IMR-90 (cell line): ENCODE measurements around the gene KIF1B. TPM values are rescaled to one million over a fixed set of nuclear protein-coding genes. Genes with fewer than 3 reads are reported as not detected.
A peak's percentile ranks its signal among the peaks of the same experiment; 100 is the strongest.

Experiments
- ATAC-seq: fragments of 200-7000 bp; cut with Tn5 transposase; 2 replicates; pipeline ENCODE4 v1.9.1; 2020; ENCODE audit warnings: low read depth, mild to moderate bottlenecking, moderate library complexity
- BruUV-seq: library from RNA; stranded (reverse); fragments of 400-500 nt; replicated peaks from 2 replicates; lab custom pipeline; 2021; lab: Mats Ljungman, UMichigan
- CTCF ChIA-PET: fragments of 300-600 bp; formaldehyde crosslinking; extraction: SDS; loops from one replicate; lab custom pipeline; 2021; ENCODE audit warnings: antibody characterized with exemption; lab: Yijun Ruan, JAX
- POLR2A ChIA-PET: fragments of 300-600 bp; sonication (Branson Sonifier 250); formaldehyde crosslinking; loops from one replicate; lab custom pipeline; 2022; ENCODE audit warnings: antibody characterized with exemption; ENCODE audit not compliant: unreplicated experiment; lab: Charles Lee
- DNase-seq: peaks from one replicate; pipeline ENCODE4 v3.0.0; 2013
- H2AFZ ChIP-seq: replicated peaks from 2 replicates; pipeline ENCODE3; 2013; ENCODE audit warnings: low read length, mild to moderate bottlenecking; ENCODE audit not compliant: poor library complexity
- H2AK5ac ChIP-seq: 2 replicates; pipeline ENCODE4 v1.6.1; 2013; ENCODE audit warnings: low read depth, low read length, inconsistent platforms
- H2AK9ac ChIP-seq: replicated peaks from 2 replicates; pipeline ENCODE3; 2013; ENCODE audit warnings: mild to moderate bottlenecking, low read depth, low read length, moderate library complexity; ENCODE audit not compliant: poor library complexity
- H2BK120ac ChIP-seq: 2 replicates; pipeline ENCODE4 v1.6.1; 2013; ENCODE audit warnings: low read depth, low read length, inconsistent platforms
- H2BK15ac ChIP-seq: 3 replicates; pipeline ENCODE4 v1.6.1; 2013; ENCODE audit warnings: low read depth, low read length, inconsistent platforms
- H2BK20ac ChIP-seq: 2 replicates; pipeline ENCODE4 v1.6.1; 2013; ENCODE audit warnings: low read depth, mild to moderate bottlenecking, inconsistent platforms, low read length, moderate library complexity
- H2BK5ac ChIP-seq: 2 replicates; pipeline ENCODE4 v1.6.1; 2013; ENCODE audit warnings: mild to moderate bottlenecking, low read depth, low read length, inconsistent platforms; ENCODE audit not compliant: poor library complexity, severe bottlenecking
- H3K14ac ChIP-seq: replicated peaks from 2 replicates; pipeline ENCODE4 v1.6.1; 2013; ENCODE audit warnings: low read depth, low read length, inconsistent platforms
- H3K18ac ChIP-seq: 2 replicates; pipeline ENCODE4 v1.6.1; 2013; ENCODE audit warnings: low read depth, low read length, control low read depth
- H3K23ac ChIP-seq: 2 replicates; pipeline ENCODE4 v1.6.1; 2013; ENCODE audit warnings: low read depth, low read length, inconsistent platforms
- H3K27ac ChIP-seq: 2 replicates; pipeline ENCODE4 v1.5.1; 2013; ENCODE audit warnings: mild to moderate bottlenecking, control low read depth, low read length; ENCODE audit not compliant: insufficient read depth
- H3K27me3 ChIP-seq: 2 replicates; pipeline ENCODE4 v1.6.1; 2013; ENCODE audit warnings: low read length; ENCODE audit not compliant: control insufficient read depth, insufficient read depth
- H3K36me3 ChIP-seq: 2 replicates; pipeline ENCODE4 v1.6.1; 2013; ENCODE audit warnings: low read length, mixed read lengths; ENCODE audit not compliant: control insufficient read depth, insufficient read depth
- H3K4ac ChIP-seq: 2 replicates; pipeline ENCODE4 v1.6.1; 2013; ENCODE audit warnings: low read depth, low read length, inconsistent platforms
- H3K4me1 ChIP-seq: 2 replicates; pipeline ENCODE4 v1.6.1; 2013; ENCODE audit warnings: low read length, mixed read lengths; ENCODE audit not compliant: control insufficient read depth, insufficient read depth
- H3K4me2 ChIP-seq: 2 replicates; pipeline ENCODE4 v1.6.1; 2013; ENCODE audit warnings: low read depth, mild to moderate bottlenecking, control low read depth, low read length, moderate library complexity
- H3K4me3 ChIP-seq: 2 replicates; pipeline ENCODE4 v1.5.1; 2013; ENCODE audit warnings: low read depth, mild to moderate bottlenecking, control low read depth, low read length, moderate library complexity; ENCODE audit not compliant: insufficient read depth
- H3K56ac ChIP-seq: 2 replicates; pipeline ENCODE4 v1.6.1; 2013; ENCODE audit warnings: low read length, inconsistent platforms; ENCODE audit not compliant: insufficient read depth; ENCODE audit errors: extremely low read depth
- H3K79me1 ChIP-seq, 2 experiments: 2 replicates each; pipeline ENCODE4 v1.6.1; 2013; ENCODE audit warnings: low read length in 2 of 2, inconsistent platforms in 1 of 2, low read depth in 1 of 2
- H3K9ac ChIP-seq: 2 replicates; pipeline ENCODE4 v1.6.1; 2013; ENCODE audit warnings: low read depth, low read length, control low read depth
- H3K9me1 ChIP-seq: 2 replicates; pipeline ENCODE4 v1.6.1; 2013; ENCODE audit warnings: low read length, inconsistent platforms; ENCODE audit not compliant: insufficient read depth
- H3K9me3 ChIP-seq: 2 replicates; pipeline ENCODE4 v1.6.1; 2013; ENCODE audit warnings: low read length; ENCODE audit not compliant: control insufficient read depth, insufficient read depth
- H4K20me1 ChIP-seq: 2 replicates; pipeline ENCODE4 v1.6.1; 2013; ENCODE audit warnings: low read length, inconsistent platforms; ENCODE audit not compliant: insufficient read depth
- H4K5ac ChIP-seq: 2 replicates; pipeline ENCODE4 v1.6.1; 2013; ENCODE audit warnings: mild to moderate bottlenecking, low read depth, low read length, control low read depth
- H4K8ac ChIP-seq, 2 experiments: 2 replicates each; pipeline ENCODE4 v1.6.1; 2013; ENCODE audit warnings: low read depth in 2 of 2, low read length in 2 of 2, control low read depth in 1 of 2, inconsistent platforms in 1 of 2
- H4K91ac ChIP-seq: 2 replicates; pipeline ENCODE4 v1.6.1; 2013; ENCODE audit warnings: low read depth, low read length, inconsistent platforms; ENCODE audit not compliant: insufficient read depth
- BHLHE40 ChIP-seq: fragments of 150-350 bp; IDR thresholded peaks from 2 replicates; pipeline ENCODE4 v1.6.1; 2016; ENCODE audit warnings: mild to moderate bottlenecking, low read depth, low read length
- CEBPB ChIP-seq: IDR thresholded peaks from 2 replicates; pipeline ENCODE4 v1.6.1; 2012; ENCODE audit warnings: low read depth, low read length, improper control_type of control experiment
- CHD1 ChIP-seq: IDR thresholded peaks from 2 replicates; pipeline ENCODE4 v1.6.1; 2012; ENCODE audit warnings: low read depth, low read length, improper control_type of control experiment
- FOS ChIP-seq: fragments of 150-350 bp; IDR thresholded peaks from 2 replicates; pipeline ENCODE4 v1.6.1; 2016; ENCODE audit warnings: low read depth, low read length
- MAFK ChIP-seq: IDR thresholded peaks from 2 replicates; pipeline ENCODE4 v1.6.1; 2012; ENCODE audit warnings: low read depth, low read length, improper control_type of control experiment
- MXI1 ChIP-seq: IDR thresholded peaks from 2 replicates; pipeline ENCODE4 v1.6.1; 2012; ENCODE audit warnings: low read depth, mild to moderate bottlenecking, low read length, moderate library complexity, borderline replicate concordance
- NFE2L2 ChIP-seq: fragments of 150-350 bp; IDR thresholded peaks from 2 replicates; pipeline ENCODE4 v1.6.1; 2016; ENCODE audit warnings: low read depth, mild to moderate bottlenecking, low read length
- POLR2A ChIP-seq: IDR thresholded peaks from 2 replicates; pipeline ENCODE4 v1.6.1; 2012; ENCODE audit warnings: mild to moderate bottlenecking, low read depth, low read length
- RAD21 ChIP-seq: IDR thresholded peaks from 2 replicates; pipeline ENCODE4 v1.6.1; 2012; ENCODE audit warnings: low read length, improper control_type of control experiment
- RCOR1 ChIP-seq: IDR thresholded peaks from 2 replicates; pipeline ENCODE4 v1.6.1; 2012; ENCODE audit warnings: mild to moderate bottlenecking, low read length, improper control_type of control experiment; ENCODE audit not compliant: insufficient replicate concordance
- RFX5 ChIP-seq: IDR thresholded peaks from 2 replicates; pipeline ENCODE4 v1.8.0; 2012; ENCODE audit warnings: low read depth, mild to moderate bottlenecking, low read length, moderate library complexity
- SMC3 ChIP-seq: fragments of 150-350 bp; IDR thresholded peaks from 2 replicates; pipeline ENCODE4 v1.6.1; 2016; ENCODE audit warnings: low read depth, mild to moderate bottlenecking, antibody characterized with exemption, low read length, moderate library complexity
- WGBS, 2 experiments: methylation state at CpG; one replicate each; pipeline versions ENCODE4 v1.1.5 to v1.1.7; 2013; ENCODE audit warnings: missing lambda C conversion rate in 2 of 2; ENCODE audit not compliant: insufficient read length in 1 of 2; ENCODE audit errors: extremely low coverage in 2 of 2; 5-methylcytosine and 5-hydroxymethylcytosine counted together
- dilution Hi-C: fragments of 300-500 bp; cut with HindIII; formaldehyde crosslinking; loops from one replicate; pipeline ENCODE4 v1.14.3; 2018; ENCODE audit warnings: low sequenced_read_pairs; ENCODE audit not compliant: unreplicated experiment
- in situ Hi-C: fragments of 300-500 bp; cut with MboI; formaldehyde crosslinking; loops from 3 replicates; pipeline ENCODE4 v1.14.3; 2019; ENCODE audit warnings: low sequenced_read_pairs, inconsistent platforms, mixed read lengths
- intact Hi-C: fragments of 100-400 bp; cut with micrococcal nuclease; formaldehyde crosslinking; loops from 2 replicates; pipeline ENCODE4 v1.10.0; 2022
- polyA plus RNA-seq, 3 experiments: library from polyadenylated mRNA; depleted of rRNA; stranded (reverse); fragments of >200 nt; gene quantifications; 2 replicates each; pipeline ENCODE4 v1.2.3, GENCODE V29; 2012; ENCODE audit warnings: low replicate concordance in 1 of 3
- total RNA-seq: library from RNA; depleted of rRNA; stranded (reverse); fragments of >200 nt; gene quantifications from 2 replicates; pipeline ENCODE4 v1.2.3, GENCODE V29; 2012
- TF ChIP-seq, protein P1 (sequence below): conservative IDR thresholded peaks from 2 replicates; pipeline ENCODE4 v1.5.1; 2012; ENCODE audit warnings: mild to moderate bottlenecking, low read depth, low read length, improper control_type of control experiment

The KIF1B gene
- total and polyA plus RNA-seq, 2 of the 4 experiments (the other 2 are of a cell fraction), result 13.0 to 21.1 TPM

DNA sequence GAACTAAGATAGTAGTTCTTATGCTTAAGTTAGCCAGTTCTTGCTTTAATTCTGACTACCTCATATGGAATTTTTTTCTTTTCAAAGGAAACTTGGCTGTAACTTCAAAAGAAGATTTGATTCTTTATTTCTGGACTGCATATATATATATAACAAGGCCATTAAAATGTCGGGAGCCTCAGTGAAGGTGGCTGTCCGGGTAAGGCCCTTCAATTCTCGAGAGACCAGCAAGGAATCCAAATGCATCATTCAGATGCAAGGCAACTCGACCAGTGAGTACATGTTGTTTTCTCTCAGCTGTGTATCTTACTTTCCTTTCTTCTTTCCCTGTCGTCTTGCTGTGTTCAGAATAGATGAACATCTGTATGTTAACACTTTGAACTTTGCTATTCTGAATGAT, 21.8 kb downstream of the KIF1B start:
- dilution Hi-C loops, result no loop called here
- Histone ChIP-seq H3K23ac (no peak overlapping the region), H2AK5ac (no peak overlapping the region), H3K4me3 (no peak overlapping the region), H3K9me1 (peaks cover 2% of the 10 kb centered on the region), H2BK5ac (no peak overlapping the region), H2BK120ac (no peak overlapping the region), H3K14ac (no peak overlapping the region), H3K9me3 (no peaks in the 10 kb centered on the region), H3K56ac (no peak overlapping the region), H4K5ac (0 out of 2 replicates have a peak overlapping the region, but pooled peaks have one; percentile 63), H3K36me3 (peaks cover 8% of the 10 kb centered on the region), H3K4me2 (no peak overlapping the region; the same call in 1 of the 2 replicates), H4K8ac (no peak overlapping the region), H3K4me1 (peaks cover 2% of the 10 kb centered on the region; the same call in 1 of the 2 replicates), H2AK9ac (no peak overlapping the region), H3K27ac (no peak overlapping the region), H4K20me1 (peaks cover 48% of the 10 kb centered on the region), H2BK20ac (no peak overlapping the region), H3K9ac (no peak overlapping the region), H2BK15ac (no peak overlapping the region), H4K91ac (no peak overlapping the region), H3K4ac (no peak overlapping the region), H3K18ac (no peak overlapping the region), H3K79me1 (peaks cover 0 to 52% of the 10 kb centered on the region in 2 experiments; a peak in 3 of 4 replicates), H2AFZ (no peak overlapping the region), H3K27me3 (no peaks in the 10 kb centered on the region)
- no peak for DNase-seq
- TF ChIP-seq CEBPB, result no peak
- TF ChIP-seq MXI1, result no peak
- TF ChIP-seq MAFK, result no peak
- no peak for TF ChIP-seq RFX5
- TF ChIP-seq NFE2L2, result no peak
- TF ChIP-seq FOS, result no peak
- TF ChIP-seq SMC3, result no peak
- TF ChIP-seq, protein P1, sequence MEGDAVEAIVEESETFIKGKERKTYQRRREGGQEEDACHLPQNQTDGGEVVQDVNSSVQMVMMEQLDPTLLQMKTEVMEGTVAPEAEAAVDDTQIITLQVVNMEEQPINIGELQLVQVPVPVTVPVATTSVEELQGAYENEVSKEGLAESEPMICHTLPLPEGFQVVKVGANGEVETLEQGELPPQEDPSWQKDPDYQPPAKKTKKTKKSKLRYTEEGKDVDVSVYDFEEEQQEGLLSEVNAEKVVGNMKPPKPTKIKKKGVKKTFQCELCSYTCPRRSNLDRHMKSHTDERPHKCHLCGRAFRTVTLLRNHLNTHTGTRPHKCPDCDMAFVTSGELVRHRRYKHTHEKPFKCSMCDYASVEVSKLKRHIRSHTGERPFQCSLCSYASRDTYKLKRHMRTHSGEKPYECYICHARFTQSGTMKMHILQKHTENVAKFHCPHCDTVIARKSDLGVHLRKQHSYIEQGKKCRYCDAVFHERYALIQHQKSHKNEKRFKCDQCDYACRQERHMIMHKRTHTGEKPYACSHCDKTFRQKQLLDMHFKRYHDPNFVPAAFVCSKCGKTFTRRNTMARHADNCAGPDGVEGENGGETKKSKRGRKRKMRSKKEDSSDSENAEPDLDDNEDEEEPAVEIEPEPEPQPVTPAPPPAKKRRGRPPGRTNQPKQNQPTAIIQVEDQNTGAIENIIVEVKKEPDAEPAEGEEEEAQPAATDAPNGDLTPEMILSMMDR, result no peak
- TF ChIP-seq BHLHE40, result no peak
- TF ChIP-seq POLR2A, result no peak
- no peak for TF ChIP-seq RCOR1
- TF ChIP-seq RAD21, result no peak
- no peak for TF ChIP-seq CHD1
- in situ Hi-C loops, result no loop called here
- intact Hi-C loops, result no loop called here
- ChIA-PET CTCF (no interaction called here), POLR2A (no interaction called here)
- no peak for ATAC-seq
- no TSS peak for BruUV-seq
- WGBS, 2 experiments, result no CpG with 5 or more reads among the region's 5 CpGs
